Ecto neural progenitor cell (in vitro differentiated cells): ENCODE measurements around the gene DRC1.

Experiments used
- DNase-seq: peaks from one replicate; pipeline ENCODE4 v3.0.0-alpha.2; 2018; ENCODE audit warnings: low spot score

The DRC1 gene

DNA sequence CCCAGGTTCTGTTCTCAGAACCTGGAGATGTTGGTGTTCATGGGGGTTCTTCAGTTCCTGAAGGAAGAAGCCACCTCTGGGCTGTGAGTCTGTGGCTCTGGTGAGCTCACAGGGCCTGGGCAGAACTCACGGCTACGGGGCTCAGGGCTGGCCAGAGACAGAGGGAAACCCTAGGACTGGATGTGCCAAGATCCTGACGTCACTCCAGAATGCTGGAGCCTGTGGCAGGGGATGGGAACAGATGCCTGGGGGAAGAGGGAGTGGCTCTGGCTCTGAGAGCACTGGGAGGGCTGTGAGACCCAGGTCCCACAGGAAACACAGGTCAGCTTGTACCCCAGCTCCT, 76.2 kb downstream of the DRC1 start, which contains the start of gene OTOF:
OTOF (minus strand) TSS at position 214 of the 343 bp plus-strand sequence.
- no peak for DNase-seq

DNA sequence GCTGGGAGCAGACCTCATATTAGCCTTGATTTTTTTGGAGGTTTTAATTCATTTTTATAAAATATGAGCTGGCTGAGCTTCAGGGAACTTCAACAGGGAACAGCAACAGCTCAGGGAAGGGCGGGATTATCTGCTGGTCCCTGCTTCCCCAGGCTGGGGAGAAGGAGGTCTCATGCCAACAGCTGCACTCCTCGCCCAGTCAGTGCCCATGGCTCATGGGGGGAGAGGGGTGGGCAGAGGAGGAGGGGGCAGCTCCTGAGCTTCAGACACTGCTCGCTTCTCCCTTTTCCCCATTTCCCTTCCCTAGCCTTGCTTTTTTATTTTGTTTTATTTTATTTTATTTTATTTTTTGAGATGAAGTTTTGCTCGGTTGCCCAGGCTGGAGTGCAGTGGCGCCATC, 76.6 kb downstream of the DRC1 start:
- DNase-seq, result no peak

DNA sequence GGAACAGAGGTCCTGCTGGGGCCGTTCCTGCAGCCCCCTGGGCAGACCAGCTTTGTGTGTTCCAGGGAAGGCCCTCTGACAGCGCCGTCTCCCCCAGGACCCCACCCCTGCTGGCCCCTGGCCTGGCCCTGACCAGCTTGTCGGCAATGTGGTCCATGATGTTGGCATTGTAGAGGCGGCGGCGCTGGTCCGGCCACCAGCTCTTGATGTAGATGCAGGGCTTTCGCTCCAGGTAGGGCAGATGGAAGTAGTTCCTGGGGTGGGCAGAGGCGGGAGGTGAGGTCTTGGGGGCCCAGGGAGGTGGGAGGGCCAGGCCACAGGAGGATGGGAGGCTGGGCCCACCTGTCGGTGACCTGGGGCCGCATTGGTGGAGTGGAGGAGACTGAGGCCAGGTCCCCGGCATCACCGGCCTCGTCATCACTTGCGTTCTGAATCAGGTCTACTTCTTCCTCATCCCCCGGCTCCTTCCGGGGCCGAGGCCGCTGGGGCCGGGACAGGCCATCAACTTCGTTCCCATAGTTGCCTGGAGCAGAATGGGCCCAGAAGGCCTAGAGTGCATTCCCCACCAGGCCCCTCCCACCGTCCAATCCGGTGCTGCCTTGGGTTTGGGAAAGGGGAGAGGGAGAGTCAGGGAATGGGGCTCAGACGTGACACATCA, 77.5 kb downstream of the DRC1 start:
- no peak for DNase-seq

DNA sequence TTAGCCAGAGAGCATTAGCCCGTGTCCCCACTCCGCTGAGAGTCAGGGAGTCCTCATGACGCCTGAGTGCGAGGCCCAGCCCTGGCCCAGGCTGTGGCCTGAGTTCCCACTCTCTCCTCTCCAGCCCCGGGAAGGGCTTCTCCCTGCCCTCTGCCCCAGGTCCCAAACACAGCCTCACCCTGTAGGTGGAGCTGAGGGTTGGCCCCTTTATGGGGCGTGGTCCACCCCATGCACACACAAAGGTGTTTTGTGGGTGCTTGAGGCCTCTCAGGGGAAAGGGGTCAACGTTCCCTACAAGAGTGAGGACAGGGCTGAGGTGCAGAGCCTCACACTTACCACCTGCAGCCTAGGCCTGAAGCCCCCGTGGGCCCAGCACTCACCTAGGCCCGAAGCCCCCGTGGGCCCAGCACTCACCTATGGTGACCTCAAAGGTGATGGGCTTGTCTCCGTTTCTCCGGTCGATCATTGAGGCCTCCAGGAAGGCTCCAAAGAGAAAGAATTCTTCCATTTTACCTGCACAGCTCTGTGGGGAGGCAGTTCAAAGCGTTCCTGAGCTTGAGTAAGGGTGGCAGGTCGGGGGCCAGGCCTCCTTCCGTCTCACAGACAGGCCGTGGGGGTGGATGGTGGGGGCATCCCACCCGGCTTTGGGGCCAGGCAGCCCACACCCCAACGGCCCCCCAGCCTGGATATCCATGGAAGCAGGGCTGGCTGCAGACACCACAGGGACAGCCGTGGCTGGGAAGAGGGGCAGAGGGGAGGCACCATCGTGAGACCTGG, 78.3 kb downstream of the DRC1 start:
- DNase-seq, result no peak

DNA sequence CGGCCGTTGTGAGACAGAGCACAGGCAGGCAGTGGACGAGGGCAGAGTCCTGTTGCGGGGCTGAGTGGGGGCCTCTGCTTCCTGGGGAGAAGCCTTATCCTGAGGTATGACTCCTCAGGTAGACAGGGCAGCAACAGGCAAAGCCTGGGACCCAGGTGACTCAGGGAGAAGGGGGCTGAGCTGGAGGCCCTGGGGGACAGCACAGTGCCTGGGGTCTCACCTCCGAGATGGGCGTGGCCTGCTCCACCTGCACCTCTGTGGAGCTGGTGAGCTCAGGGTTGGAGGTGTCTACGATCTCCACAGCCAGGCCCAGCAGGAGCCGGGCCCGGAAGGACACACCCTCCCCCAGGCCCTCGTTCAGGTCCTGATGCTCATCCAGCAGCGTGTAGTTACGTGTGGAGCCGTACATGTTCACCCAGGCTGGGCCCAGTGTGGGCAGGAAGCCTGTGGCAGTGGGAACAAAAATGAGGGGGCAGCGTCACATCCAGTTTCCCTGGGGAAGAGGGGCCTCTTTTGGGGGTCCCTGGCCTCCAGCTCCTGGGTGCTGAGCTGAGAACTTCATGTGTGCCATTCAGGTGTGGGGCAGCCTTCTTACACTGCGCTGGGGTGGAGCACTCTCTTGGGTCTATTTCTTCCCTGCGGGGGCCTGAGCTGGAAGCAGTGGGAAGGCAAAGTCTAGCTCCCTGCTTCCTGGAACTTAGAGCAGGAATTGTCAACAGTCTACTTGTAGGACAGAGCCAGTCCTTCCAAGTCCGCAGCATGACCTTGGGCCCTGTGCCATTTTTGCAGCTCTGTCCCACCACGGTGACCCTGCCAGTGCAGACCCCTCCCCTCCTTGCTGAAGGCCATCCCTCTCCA, 79.1 kb downstream of the DRC1 start:
- DNase-seq, result no peak

DNA sequence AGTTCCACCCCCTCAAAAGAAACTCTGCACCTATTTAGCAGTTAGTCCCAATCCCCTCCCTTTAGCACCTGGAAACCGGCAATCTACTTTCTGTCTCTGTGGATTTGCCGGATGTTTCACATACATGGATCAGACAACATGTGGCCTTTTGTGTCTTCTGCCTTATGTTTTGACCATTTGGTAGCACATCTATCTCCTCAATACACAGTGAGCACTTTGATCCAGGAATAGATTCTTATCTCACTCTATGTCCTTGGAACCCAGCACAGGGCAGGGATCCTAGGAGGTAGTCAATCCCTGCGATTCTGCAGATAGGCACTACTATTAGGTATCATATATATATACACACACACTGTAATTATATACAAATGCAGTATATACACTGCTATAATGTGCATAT, 80.0 kb downstream of the DRC1 start:
- DNase-seq, result no peak

DNA sequence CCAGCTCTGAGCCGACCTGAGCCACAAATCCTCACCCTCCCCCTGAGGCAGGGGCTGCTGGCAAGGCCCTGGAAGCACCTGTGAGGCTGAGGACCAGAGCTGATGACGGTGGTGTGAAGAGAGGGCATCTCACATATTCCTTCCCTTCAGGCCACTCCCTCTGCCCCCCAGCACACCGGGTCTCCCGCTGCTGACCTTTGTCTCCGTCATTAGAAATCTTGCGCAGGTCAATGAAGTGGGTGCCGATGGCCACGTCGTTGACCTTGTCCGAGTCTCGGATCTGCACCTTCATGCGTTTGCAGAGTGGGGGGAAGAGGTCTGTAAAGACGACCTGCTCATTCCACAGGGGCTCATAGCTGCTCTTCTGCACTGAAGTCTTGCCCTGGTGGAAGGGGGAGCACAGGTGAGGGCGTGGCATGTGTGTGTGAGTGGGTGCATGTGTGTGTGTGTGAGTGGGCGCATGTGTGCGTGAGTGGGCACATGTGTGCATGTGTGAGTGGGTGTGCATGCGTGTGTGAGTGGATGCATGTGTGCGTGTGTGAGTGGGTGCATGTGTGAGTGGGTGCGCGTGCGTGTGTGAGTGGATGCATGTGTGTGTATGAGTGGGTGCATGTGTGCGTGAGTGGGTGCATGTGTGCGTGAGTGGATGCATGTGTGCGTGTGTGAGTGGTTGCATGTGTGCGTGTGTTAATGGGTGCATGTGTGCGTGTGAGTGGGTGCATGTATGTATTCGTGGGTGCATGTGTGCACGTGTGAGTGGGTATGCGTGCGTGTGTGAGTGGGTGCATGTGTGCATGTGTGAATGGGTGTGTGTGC, 80.7 kb downstream of the DRC1 start:
- no peak for DNase-seq

DNA sequence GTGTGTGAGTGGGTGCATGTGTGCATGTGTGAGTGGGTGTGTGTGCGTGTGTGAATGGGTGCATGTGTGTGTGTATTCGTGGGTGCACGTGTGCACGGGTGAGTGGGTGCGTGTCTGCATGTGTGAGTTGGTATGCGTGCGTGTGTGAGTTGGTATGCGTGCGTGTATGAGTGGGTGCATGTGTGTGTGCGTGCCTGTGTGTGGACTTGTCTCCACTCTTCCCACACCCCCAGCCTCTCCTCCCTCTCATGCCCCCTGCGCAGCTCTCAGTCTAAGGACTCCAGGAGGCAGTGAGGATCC, 81.3 kb downstream of the DRC1 start:
- DNase-seq, result no peak

DNA sequence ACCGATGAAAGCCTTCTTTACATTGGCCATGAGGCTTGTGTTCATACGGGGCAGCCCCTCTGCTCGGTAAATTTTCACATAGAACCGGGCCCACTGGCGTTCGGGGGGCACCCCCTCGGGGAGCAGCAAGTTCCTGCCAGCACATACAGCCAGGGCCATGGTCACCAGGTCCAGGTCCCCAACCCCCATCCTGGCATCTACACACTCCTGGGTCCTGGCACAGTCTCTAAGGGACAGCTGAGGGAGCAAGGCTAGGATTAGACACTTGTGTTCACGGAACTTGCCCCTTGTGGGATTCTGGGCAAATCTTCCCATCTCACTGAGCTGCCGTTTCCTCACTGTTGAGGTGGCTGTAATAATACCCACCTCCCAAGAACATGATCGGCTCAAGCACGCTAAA, 81.8 kb downstream of the DRC1 start:
- no peak for DNase-seq

DNA sequence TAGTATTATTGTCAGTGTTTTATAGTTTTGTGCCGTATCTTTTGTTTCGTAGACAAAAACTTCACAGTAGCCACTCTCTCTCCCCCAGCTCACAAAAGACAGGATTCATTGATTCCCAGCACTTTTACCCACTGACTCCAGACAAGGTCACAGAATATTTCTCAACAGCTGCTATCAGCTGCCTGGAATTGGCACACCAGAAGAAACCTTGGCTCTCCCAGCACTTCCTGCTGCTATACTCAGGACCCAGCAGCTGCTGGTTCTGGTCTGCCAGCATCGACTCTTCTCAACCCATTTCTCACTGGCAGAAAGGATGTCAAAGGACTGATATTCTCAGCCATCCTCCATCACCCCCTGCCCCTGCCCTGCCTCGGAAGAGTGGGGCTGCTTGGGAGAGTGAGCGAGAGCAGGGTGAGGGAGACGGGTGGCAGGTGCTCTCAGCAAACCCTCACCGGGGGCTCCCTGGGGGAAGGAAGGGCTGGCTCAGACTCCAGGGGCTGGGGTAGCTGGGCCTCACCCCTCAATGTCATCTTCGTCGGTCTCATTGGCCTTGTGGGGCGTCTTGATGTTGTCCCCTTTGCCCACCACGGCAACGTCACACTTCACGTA, 82.3 kb downstream of the DRC1 start:
- DNase-seq, result no peak

DNA sequence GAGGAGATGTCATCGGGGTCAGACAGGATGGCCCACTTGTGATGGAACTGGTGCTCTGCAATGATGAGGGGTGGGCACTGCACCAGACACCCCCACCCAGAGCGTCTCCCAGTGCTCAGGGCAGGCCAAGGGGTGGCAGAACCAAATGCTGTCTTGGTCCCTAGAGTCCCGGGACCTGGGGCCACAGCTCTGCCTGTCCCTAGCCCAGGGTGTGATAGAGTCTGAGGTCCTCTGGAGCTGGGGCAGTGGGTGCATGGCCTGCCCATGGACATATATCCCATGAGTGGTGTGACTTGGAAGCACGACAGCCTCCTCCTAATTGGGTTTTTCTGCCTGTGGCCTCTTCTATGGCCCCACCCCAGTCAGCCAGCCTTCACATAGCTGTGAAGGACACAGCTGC, 82.9 kb downstream of the DRC1 start:
- DNase-seq, result no peak

DNA sequence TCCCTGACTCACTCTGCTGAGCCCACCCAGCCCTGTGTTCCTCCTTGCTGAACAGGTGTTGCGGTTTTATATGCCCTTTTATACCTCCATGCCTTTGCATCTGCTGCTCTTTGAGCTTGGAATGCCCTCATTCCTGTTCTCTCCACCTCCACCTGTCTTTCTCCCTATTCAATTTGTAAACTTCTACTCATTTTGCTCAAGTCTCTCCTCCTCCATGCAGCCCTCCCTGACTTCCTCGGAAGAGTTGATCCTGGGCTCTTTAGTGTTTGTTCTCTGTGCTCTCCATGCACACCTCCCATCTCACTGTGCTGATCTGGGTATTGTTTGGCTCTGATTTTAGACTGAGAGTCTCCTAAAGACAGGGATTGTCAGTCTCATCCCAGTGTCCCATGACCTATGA, 83.4 kb downstream of the DRC1 start:
- no peak for DNase-seq

DNA sequence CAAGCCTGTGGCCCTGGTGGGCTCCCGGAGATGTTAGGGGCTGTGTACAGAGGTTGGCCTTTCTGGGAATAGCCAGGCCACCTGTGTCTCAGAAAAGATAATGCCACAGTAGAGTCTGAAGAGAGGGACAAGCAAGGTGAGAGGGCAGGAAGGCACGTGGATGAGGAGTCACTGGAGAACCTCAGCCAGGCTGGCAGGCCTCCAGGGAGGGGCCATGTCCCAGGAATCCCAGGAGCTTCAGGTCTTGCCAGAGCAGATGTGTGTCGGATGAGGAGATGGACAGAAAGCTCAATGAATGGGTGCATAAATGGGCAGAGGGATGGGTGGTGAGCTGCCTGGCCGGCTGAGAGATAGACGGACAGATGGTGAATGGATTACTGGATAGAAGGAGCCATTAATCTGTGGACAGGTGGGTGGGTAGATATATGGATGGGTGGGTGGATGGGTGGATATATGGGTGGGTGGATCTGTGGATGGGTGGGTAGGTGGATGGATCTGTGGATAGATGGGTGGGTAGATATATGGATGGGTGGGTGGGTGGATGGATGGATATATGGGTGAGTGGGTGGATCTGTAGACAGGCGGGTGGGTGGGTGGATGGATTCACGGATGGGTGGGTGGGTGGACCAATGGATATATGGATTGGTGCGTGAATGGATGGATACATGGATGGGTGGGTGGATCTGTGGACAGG, 84.2 kb downstream of the DRC1 start:
- no peak for DNase-seq

DNA sequence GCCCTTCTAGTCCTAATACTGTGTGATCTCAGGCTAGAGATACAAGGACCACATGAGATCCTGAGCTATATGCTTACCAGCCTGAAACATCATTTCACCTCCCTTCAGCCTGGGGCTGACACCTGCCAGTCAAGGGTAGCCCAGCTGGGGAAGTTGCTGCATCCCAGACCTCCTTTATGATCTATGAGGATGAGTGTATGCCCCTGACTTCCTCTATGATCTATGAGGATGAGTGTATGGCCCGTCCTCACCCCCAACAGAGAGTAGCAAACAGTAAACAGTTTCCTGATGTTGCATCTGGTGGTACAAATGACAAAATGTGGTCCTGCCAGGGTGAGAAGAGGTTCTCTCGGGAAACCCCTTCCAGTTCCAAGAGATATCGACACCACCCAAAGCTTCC, 85.1 kb downstream of the DRC1 start:
- no peak for DNase-seq

DNA sequence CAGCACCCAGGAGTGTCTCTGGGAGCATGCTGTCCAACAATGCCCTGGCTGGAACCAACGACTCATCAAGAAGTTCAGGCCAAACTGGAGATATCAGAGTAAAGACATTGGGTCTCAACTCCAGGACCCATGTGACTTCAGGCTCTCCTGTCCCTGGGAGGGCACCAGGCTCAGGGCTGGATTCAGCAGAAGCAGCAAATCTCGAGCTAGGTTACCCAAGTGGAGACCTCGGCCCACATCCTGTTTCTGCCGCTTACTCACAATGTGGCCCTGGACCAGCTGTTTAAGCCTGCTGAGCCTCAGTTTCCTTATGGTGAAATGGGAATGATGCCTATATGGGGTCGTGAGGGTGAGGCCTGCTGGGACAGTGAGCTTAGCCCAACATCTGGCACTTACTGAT, 85.5 kb downstream of the DRC1 start:
- DNase-seq, result no peak

DNA sequence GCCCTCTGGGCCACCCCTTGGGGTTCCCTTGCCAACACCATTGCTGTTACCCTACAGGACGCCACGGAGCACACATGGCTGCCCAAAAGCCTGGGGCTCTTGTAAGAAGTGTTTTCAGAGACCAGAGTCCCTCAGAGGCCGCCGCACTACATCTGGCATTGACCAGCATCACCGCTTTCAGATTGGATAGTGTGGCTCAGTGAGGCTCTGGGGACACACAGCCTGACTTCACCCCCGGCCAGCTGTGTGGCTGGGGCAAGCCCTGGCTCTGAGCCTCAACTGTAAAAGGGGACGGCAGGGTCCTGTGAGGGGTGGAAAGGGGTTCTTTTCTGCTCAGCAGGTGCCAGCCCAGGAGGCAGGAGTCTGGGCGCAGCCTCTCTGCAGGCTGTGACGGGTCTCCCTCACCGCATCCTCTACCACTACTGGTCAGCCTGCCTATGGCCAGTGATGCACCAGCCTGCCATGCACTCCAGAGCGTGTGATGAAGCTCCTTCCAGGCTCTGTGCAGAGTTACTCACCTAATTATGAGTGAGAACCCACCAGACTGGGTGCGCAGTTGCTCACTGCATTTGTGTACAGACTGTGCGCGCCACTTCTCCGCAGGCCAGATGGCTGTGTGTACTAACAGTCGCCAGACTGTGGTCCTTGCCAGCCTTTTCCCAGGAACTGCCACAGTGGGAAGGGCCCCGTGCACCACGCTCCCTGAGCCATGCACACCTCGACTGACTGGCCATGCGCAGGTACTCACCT, 86.9 kb downstream of the DRC1 start:
- DNase-seq, result no peak

DNA sequence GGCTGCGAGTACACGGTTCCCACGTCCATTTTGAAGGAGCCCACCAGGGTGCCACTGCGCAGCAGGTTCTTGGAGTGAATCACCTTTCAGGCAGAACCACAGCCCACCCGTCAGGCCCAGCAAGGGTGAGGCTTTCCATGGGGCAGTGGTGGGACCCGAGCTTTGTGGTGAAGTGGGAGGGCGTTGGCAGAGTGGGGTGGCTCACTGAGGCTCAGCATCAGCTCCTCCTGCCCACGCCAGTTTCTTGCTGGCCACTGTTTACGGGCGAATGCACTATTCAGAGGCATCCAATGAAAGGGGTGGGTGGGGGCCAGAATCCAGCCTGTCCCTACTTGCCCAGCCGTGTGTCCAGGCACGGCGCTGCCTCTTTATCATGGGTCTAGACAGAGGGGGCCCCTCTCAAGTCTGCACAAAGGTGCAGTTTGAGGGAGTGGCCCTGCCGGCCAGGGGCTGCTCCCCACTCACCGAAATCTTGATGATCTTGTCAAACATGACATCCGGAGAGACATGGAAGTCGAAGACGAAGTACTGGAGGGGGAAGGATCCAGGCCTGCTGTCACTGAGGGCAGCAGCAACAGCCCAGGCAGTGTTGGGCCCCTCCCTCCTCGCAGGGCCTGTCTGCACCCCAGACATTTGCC, 87.6 kb downstream of the DRC1 start:
- DNase-seq, result no peak

DNA sequence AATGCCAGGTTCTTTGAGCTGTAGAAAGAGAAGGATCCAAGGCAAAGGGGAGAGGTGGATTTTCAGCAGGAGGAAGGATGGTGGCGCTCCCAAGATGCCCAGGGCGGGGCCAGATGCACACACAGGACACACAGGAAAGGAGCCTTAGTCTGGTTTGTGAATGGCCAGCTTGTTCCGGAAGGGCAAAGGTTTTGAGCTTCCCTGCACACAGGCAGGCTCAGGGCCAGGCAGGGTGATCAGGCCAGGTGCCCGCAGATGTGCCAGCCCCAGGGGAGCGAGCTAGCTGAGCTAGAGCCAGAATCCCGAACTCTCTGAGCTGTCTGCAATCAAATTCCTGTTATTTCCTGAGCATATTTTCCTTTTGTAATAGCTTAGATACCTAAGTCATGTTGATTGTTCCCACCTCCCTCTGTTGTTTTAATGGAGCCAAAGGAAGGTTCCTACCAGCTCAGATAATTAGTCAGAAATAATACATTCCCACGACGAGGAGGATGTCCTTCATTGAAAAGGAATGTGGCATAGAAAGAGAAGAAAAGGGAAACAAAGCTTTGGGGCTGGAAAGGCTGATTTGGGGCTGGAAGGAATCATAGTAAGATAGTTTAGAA, 89.9 kb downstream of the DRC1 start:
- no peak for DNase-seq

DNA sequence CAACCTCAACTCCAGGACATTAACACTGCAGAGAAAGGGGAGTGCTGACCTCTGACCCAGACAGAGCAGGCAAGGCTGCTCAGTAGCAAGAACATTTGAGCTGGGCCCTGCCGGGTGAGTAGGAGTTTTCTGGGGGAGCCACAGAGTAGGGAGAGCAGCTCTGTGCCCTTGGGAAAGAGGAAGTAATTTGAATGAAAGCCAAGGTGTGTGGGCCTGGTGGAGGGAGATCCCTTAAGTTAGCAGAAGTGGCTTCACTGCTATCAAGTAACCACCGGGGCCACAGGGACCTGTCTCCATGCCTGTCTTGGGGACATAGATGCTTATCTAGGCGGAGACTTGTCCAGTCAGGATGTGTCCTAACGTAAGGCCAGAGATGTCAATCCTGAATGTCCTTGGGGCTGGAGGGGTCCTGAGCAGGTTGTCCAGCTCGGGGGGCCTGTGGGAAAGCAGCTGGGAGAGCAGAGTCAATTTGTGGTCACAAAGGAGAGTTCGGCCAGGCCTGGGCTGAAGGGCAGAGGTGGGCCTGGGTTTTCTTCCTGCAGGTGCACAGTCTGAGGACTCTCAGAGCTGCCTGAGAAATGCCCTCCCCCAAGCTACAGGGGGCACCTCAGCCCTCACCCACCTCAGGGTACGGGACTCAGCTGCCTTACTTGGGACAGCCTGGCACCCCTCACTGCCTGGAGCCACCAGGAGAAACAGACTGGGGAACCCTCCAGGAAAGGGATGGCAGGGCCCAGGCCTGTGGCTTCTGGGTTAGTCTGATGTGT, 91.2 kb downstream of the DRC1 start:
- DNase-seq, result no peak
